K562 (cell line): ENCODE measurements around the gene CERS6. TPM values are rescaled to one million over a fixed set of nuclear protein-coding genes. Genes with fewer than 3 reads are reported as not detected.

ENCODE experiments used
- CCAR2 ChIP-seq: fragments of 200-400 bp; formaldehyde crosslinking; IDR thresholded peaks from 2 replicates; pipeline ENCODE4 v1.6.1; 2017; ENCODE audit warnings: mild to moderate bottlenecking, low read depth, low read length
- SETDB1 ChIP-seq: IDR thresholded peaks from one replicate; pipeline ENCODE4 v1.6.1; 2012; ENCODE audit warnings: low read length, control low read depth, inconsistent platforms
- SIX5 ChIP-seq, 2 experiments: IDR thresholded peaks; 2 replicates each; pipeline ENCODE4 v1.6.1; 2011; ENCODE audit warnings: low read length in 2 of 2, borderline replicate concordance in 1 of 2, low read depth in 1 of 2, mild to moderate bottlenecking in 1 of 2, moderate library complexity in 1 of 2; ENCODE audit not compliant: insufficient read depth in 1 of 2
- ZBTB1 ChIP-seq: sonication (generic); formaldehyde crosslinking; IDR thresholded peaks from 2 replicates; pipeline ENCODE4 v1.8.1; 2023; ENCODE audit warnings: missing genetic modification reagents, low read depth, mild to moderate bottlenecking, borderline replicate concordance
- ZNF699 ChIP-seq: fragments of 250-450 bp; sonication (Bioruptor Pico); IDR thresholded peaks from 2 replicates; pipeline ENCODE4 v1.8.0; 2021; ENCODE audit warnings: mild to moderate bottlenecking, moderate library complexity; ENCODE audit not compliant: insufficient replicate concordance
- polyA plus RNA-seq, 8 experiments: library from polyadenylated mRNA; depleted of rRNA in 4 of 8; stranded (reverse) in 5 of 8; unstranded in 3 of 8; fragments of >200 nt; fragmentation: Nextera tagmentation in 2 of 8; fragmentation: Illumina TruSeq in 1 of 8; extraction: Ambion mirVana in 2 of 8; extraction: Trizol in 1 of 8; gene quantifications; 2 replicates each; pipeline versions ENCODE4 v1.2.1 to v1.2.3, GENCODE V29; 2011 to 2014; ENCODE audit warnings: inconsistent platforms in 1 of 8, missing spikeins in 1 of 8
- total RNA-seq, 7 experiments: library from RNA; depleted of rRNA in 6 of 7; stranded (reverse); fragments of >200 nt in 6 of 7; fragmentation: Illumina TruSeq in 2 of 7; extraction: Trizol in 2 of 7; gene quantifications; 2 replicates each; pipeline versions ENCODE4 v1.2.1 to v1.2.3, GENCODE V29; 2011 to 2021; ENCODE audit warnings: low replicate concordance in 1 of 7
- TF ChIP-seq, protein P1 (sequence below): fragments of 250-450 bp; sonication (Bioruptor Pico); IDR thresholded peaks from 2 replicates; pipeline ENCODE4 v1.8.0; 2021; ENCODE audit warnings: moderate library complexity, mild to moderate bottlenecking, inconsistent platforms
- TF ChIP-seq, protein P2 (sequence below): fragments of 450-650 bp; IDR thresholded peaks from 2 replicates; pipeline ENCODE4 v1.6.1; 2016; ENCODE audit warnings: mild to moderate bottlenecking, moderate library complexity
- TF ChIP-seq, protein P3 (sequence below): sonication (generic); formaldehyde crosslinking; IDR thresholded peaks from 2 replicates; pipeline ENCODE4 v1.8.0; 2022; ENCODE audit warnings: mild to moderate bottlenecking, missing genetic modification reagents

Gene CERS6
- total and polyA plus RNA-seq, 9 of the 15 experiments (the other 6 are each of a cell fraction or from before 2014, with no cell fraction given): 1.6 to 13.6 (median 11.4) TPM

DNA sequence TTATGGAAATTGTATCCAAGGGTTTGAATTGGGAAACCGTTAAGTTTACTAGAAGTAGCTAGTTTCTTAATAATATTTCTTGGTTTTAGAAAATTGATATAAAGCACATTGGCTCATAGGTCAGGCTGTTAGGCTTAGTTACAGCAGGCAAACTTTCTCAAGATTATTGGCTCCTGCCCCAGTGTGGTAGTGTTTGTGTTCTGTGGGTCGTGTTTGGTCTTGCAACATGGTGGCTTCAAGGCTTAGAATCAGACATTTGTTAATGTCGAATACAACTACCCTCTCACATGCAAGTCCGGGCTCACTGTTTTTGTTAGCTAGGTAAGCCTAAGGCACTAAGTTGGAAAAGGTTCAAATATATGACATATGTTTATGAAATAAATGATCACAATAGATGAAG is 19.6 kb downstream of the CERS6 start (continued):
- TF ChIP-seq, protein P1, sequence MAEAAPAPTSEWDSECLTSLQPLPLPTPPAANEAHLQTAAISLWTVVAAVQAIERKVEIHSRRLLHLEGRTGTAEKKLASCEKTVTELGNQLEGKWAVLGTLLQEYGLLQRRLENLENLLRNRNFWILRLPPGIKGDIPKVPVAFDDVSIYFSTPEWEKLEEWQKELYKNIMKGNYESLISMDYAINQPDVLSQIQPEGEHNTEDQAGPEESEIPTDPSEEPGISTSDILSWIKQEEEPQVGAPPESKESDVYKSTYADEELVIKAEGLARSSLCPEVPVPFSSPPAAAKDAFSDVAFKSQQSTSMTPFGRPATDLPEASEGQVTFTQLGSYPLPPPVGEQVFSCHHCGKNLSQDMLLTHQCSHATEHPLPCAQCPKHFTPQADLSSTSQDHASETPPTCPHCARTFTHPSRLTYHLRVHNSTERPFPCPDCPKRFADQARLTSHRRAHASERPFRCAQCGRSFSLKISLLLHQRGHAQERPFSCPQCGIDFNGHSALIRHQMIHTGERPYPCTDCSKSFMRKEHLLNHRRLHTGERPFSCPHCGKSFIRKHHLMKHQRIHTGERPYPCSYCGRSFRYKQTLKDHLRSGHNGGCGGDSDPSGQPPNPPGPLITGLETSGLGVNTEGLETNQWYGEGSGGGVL (CRISPR knock-in tag): no peak
- no peak for TF ChIP-seq SETDB1
- TF ChIP-seq CCAR2: no peak
- no peak for TF ChIP-seq ZBTB1 (CRISPR knock-in tag)
- TF ChIP-seq, protein P2, sequence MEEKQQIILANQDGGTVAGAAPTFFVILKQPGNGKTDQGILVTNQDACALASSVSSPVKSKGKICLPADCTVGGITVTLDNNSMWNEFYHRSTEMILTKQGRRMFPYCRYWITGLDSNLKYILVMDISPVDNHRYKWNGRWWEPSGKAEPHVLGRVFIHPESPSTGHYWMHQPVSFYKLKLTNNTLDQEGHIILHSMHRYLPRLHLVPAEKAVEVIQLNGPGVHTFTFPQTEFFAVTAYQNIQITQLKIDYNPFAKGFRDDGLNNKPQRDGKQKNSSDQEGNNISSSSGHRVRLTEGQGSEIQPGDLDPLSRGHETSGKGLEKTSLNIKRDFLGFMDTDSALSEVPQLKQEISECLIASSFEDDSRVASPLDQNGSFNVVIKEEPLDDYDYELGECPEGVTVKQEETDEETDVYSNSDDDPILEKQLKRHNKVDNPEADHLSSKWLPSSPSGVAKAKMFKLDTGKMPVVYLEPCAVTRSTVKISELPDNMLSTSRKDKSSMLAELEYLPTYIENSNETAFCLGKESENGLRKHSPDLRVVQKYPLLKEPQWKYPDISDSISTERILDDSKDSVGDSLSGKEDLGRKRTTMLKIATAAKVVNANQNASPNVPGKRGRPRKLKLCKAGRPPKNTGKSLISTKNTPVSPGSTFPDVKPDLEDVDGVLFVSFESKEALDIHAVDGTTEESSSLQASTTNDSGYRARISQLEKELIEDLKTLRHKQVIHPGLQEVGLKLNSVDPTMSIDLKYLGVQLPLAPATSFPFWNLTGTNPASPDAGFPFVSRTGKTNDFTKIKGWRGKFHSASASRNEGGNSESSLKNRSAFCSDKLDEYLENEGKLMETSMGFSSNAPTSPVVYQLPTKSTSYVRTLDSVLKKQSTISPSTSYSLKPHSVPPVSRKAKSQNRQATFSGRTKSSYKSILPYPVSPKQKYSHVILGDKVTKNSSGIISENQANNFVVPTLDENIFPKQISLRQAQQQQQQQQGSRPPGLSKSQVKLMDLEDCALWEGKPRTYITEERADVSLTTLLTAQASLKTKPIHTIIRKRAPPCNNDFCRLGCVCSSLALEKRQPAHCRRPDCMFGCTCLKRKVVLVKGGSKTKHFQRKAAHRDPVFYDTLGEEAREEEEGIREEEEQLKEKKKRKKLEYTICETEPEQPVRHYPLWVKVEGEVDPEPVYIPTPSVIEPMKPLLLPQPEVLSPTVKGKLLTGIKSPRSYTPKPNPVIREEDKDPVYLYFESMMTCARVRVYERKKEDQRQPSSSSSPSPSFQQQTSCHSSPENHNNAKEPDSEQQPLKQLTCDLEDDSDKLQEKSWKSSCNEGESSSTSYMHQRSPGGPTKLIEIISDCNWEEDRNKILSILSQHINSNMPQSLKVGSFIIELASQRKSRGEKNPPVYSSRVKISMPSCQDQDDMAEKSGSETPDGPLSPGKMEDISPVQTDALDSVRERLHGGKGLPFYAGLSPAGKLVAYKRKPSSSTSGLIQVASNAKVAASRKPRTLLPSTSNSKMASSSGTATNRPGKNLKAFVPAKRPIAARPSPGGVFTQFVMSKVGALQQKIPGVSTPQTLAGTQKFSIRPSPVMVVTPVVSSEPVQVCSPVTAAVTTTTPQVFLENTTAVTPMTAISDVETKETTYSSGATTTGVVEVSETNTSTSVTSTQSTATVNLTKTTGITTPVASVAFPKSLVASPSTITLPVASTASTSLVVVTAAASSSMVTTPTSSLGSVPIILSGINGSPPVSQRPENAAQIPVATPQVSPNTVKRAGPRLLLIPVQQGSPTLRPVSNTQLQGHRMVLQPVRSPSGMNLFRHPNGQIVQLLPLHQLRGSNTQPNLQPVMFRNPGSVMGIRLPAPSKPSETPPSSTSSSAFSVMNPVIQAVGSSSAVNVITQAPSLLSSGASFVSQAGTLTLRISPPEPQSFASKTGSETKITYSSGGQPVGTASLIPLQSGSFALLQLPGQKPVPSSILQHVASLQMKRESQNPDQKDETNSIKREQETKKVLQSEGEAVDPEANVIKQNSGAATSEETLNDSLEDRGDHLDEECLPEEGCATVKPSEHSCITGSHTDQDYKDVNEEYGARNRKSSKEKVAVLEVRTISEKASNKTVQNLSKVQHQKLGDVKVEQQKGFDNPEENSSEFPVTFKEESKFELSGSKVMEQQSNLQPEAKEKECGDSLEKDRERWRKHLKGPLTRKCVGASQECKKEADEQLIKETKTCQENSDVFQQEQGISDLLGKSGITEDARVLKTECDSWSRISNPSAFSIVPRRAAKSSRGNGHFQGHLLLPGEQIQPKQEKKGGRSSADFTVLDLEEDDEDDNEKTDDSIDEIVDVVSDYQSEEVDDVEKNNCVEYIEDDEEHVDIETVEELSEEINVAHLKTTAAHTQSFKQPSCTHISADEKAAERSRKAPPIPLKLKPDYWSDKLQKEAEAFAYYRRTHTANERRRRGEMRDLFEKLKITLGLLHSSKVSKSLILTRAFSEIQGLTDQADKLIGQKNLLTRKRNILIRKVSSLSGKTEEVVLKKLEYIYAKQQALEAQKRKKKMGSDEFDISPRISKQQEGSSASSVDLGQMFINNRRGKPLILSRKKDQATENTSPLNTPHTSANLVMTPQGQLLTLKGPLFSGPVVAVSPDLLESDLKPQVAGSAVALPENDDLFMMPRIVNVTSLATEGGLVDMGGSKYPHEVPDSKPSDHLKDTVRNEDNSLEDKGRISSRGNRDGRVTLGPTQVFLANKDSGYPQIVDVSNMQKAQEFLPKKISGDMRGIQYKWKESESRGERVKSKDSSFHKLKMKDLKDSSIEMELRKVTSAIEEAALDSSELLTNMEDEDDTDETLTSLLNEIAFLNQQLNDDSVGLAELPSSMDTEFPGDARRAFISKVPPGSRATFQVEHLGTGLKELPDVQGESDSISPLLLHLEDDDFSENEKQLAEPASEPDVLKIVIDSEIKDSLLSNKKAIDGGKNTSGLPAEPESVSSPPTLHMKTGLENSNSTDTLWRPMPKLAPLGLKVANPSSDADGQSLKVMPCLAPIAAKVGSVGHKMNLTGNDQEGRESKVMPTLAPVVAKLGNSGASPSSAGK: no peak
- TF ChIP-seq ZNF699: no peak
- no peak for TF ChIP-seq SIX5 (IDR thresholded peaks at IDR 0.05; ENCODE audit: borderline replicate concordance in 1 of 2, insufficient read depth in 1 of 2, low read depth in 1 of 2, low read length in 2 of 2)
- TF ChIP-seq, protein P3, sequence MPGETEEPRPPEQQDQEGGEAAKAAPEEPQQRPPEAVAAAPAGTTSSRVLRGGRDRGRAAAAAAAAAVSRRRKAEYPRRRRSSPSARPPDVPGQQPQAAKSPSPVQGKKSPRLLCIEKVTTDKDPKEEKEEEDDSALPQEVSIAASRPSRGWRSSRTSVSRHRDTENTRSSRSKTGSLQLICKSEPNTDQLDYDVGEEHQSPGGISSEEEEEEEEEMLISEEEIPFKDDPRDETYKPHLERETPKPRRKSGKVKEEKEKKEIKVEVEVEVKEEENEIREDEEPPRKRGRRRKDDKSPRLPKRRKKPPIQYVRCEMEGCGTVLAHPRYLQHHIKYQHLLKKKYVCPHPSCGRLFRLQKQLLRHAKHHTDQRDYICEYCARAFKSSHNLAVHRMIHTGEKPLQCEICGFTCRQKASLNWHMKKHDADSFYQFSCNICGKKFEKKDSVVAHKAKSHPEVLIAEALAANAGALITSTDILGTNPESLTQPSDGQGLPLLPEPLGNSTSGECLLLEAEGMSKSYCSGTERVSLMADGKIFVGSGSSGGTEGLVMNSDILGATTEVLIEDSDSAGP (CRISPR knock-in tag): no peak
